ENCODE measurements around the gene STAB1.

- TF ChIP-seq CTCF (IDR thresholded peaks at IDR 0.05) (no peak), EZH2 (IDR thresholded peaks at IDR 0.05) (no peak)
Observed at GRCh38 chr3:52493232-52494017, 1.7 kb upstream of the STAB1 start.

Data from neural progenitor cell (in vitro differentiated cells).